Raji (cell line): ENCODE data around the gene RPS28.

Source experiments
- POLR2A ChIP-seq: IDR thresholded peaks from 2 replicates; pipeline ENCODE4 v1.6.1; 2011; ENCODE audit warnings: low read depth, low read length, control low read depth; ENCODE audit not compliant: insufficient read depth

Gene RPS28

GRCh38 chr19:8358948-8359347 is 37.7 kb downstream of the RPS28 start:
- no peak for TF ChIP-seq POLR2A

GRCh38 chr19:8360196-8360595 is 38.9 kb downstream of the RPS28 start:
- no peak for TF ChIP-seq POLR2A

- TF ChIP-seq POLR2A = no peak
These were observed 40.9 kb downstream of the RPS28 start for GRCh38 chr19:8361921-8362793.

- TF ChIP-seq POLR2A = no peak
These were observed 42.8 kb downstream of the RPS28 start, which contains the start of gene ANGPTL4 for GRCh38 chr19:8363803-8364771. Gene ANGPTL4 (plus strand): TSS chr19:8364155. CDS start chr19:8364322, 167 bp downstream.

DNA sequence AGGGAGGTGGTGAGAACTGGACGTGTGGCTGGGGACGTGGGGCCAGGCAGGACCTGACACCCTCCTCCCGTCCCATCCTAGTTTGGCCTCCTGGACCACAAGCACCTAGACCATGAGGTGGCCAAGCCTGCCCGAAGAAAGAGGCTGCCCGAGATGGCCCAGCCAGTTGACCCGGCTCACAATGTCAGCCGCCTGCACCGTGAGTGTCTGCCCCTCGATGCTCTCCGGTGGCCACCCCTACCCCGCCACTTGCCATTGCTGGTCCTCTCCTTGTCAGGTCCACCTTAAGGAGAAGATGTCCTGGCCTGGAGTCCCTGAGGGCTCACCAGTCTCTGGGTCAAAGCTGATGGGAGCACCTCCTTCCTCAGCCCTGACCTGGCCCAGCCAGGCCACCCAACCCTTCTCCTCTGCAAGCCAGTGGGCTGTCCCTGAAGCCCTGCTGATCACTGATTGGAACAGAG is 44.9 kb downstream of the RPS28 start:
- no peak for TF ChIP-seq POLR2A

DNA sequence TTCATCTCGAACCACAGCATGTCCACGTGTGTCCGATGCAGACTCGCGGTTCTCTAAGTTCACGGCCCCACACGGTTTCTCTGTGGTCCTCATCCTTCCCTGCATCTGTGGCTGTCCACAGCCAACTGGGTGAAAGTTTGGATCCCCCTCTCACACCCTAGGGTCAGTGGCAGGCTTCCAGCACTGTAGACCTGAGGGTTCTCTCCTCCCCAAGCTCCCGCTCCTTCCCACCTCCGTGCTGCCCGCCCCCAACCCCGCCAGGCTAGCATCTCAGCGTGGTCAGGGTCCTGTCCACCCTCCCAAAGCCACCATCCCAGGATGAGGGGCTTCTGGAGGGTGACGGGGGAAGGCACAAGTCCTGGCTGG is 45.6 kb downstream of the RPS28 start:
- no peak for TF ChIP-seq POLR2A

DNA sequence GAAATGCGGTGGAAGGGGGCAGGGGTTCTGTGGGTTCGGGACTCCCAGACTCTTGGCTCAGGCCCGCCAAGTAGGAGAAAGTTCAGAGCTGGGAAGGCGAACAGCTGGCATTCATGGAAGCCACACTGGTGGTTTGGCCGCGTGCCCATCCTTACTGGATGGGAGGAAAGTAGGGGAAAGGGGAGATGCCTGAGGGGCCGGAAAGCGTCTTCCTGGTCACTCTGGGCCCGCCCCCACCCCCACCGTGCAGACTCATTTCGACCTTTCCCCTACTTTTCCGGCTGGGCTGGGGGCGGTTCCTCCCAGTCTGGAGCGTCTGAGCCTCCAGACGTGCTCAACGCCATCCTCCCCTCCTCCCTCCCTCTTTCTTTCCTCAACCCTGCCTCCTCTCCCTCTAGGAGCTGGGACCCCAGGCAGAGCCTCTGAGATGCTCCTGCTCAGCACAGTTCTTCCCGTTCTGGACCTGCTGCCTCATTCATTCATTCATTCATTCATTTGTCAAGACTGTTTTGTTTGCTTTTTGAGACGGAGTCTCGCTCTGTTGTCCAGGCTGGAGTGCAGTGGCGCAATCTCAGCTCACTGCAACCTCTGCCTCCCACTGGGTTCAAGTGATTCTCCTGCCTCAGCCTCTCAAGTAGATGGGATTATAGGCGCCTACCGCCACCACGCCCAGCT is 46.2 kb downstream of the RPS28 start:
- TF ChIP-seq POLR2A = no peak

GRCh38 chr19:8370176-8371010 is 49.1 kb downstream of the RPS28 start:
- no peak for TF ChIP-seq POLR2A

- TF ChIP-seq POLR2A = no peak
These were observed 49.9 kb downstream of the RPS28 start for GRCh38 chr19:8371011-8371804.
